SU-DHL-6 (cell line): ENCODE measurements around the gene MAPK11.

ENCODE experiments used
- H2AFZ ChIP-seq: fragments of 200-600 bp; sonication (generic); 2 replicates; pipeline ENCODE4 v1.6.1; 2014; ENCODE audit warnings: low read depth, mild to moderate bottlenecking, moderate library complexity, mixed read lengths, antibody characterized with exemption, low read length; ENCODE audit not compliant: severe bottlenecking
- H3F3A ChIP-seq: fragments of 200-600 bp; shearing (Covaris generic); 2 replicates; pipeline ENCODE4 v1.6.0; 2016; ENCODE audit warnings: antibody characterized with exemption, mild to moderate bottlenecking; ENCODE audit not compliant: insufficient read depth
- H3K27ac ChIP-seq: fragments of 200-600 bp; sonication (generic); 2 replicates; pipeline ENCODE4 v1.5.1; 2016; ENCODE audit warnings: low read depth, mild to moderate bottlenecking, low read length, moderate library complexity, mixed read lengths
- H3K27me3 ChIP-seq: fragments of 200-600 bp; sonication (generic), shearing (Covaris generic); 2 replicates; pipeline ENCODE4 v1.6.0; 2014; ENCODE audit warnings: mild to moderate bottlenecking, low read length
- H3K36me3 ChIP-seq: fragments of 200-600 bp; sonication (generic); 2 replicates; pipeline ENCODE4 v1.6.1; 2014; ENCODE audit warnings: mild to moderate bottlenecking, low read length, mixed read lengths
- H3K4me2 ChIP-seq: fragments of 300-600, 200-600 bp; shearing (Covaris generic), sonication (generic); 2 replicates; pipeline ENCODE4 v1.6.0; 2014; ENCODE audit warnings: low read length, low read depth, mild to moderate bottlenecking; ENCODE audit not compliant: poor library complexity, severe bottlenecking
- H3K4me3 ChIP-seq: fragments of 200-600 bp; sonication (generic); 2 replicates; pipeline ENCODE4 v1.5.1; 2014; ENCODE audit warnings: antibody characterized with exemption, low read length, mild to moderate bottlenecking, mixed read lengths; ENCODE audit not compliant: insufficient read depth, poor library complexity, severe bottlenecking
- H3K79me2 ChIP-seq: fragments of 200-600 bp; sonication (generic); 2 replicates; pipeline ENCODE4 v1.6.1; 2014; ENCODE audit warnings: mild to moderate bottlenecking, low read length, moderate library complexity; ENCODE audit not compliant: insufficient read depth
- H3K9ac ChIP-seq: fragments of 200-600 bp; sonication (generic); 2 replicates; pipeline ENCODE4 v1.7.0; 2014; ENCODE audit warnings: mild to moderate bottlenecking, low read length
- H3K9me2 ChIP-seq: fragments of 200-600 bp; sonication (generic); replicated peaks from 2 replicates; pipeline ENCODE4 v1.6.1; 2014; ENCODE audit warnings: low read length; ENCODE audit not compliant: insufficient read depth
- H3K9me3 ChIP-seq: fragments of 200-600 bp; sonication (generic); 2 replicates; pipeline ENCODE4 v1.6.1; 2014; ENCODE audit warnings: low read length, mixed read lengths; ENCODE audit not compliant: insufficient read depth
- H4K20me1 ChIP-seq: fragments of 200-600 bp; sonication (generic); 2 replicates; pipeline ENCODE4 v1.6.1; 2014; ENCODE audit warnings: low read depth, mild to moderate bottlenecking, antibody characterized with exemption, low read length, moderate library complexity, mixed read lengths
- CTCF ChIP-seq: fragments of 200-600 bp; sonication (generic); IDR thresholded peaks from one replicate; pipeline ENCODE4 v1.5.1; 2017; ENCODE audit warnings: antibody characterized with exemption, mild to moderate bottlenecking, low read length, moderate library complexity; ENCODE audit not compliant: insufficient read depth, poor library complexity, severe bottlenecking
- EZH2phosphoT487 ChIP-seq: fragments of 200-600 bp; sonication (generic), shearing (Covaris generic); conservative IDR thresholded peaks from 2 replicates; pipeline ENCODE4 v1.6.1; 2018; ENCODE audit warnings: mild to moderate bottlenecking, antibody characterized with exemption, low read length, moderate library complexity, mixed read lengths

MAPK11 gene

GRCh38 chr22:50238755-50239154, 31.4 kb downstream of the MAPK11 start:
- no peaks in the 10 kb centered on the region for H3K9me3 ChIP-seq
- H3F3A ChIP-seq, result peaks cover 17% of the 10 kb centered on the region
- H3K36me3 ChIP-seq, result no peaks in the 10 kb centered on the region
- H3K4me2 ChIP-seq, result no peak overlapping the region
- peaks cover 79% of the 10 kb centered on the region for H3K79me2 ChIP-seq
- no peak overlapping the region for H3K9ac ChIP-seq
- H3K27me3 ChIP-seq, result no peaks in the 10 kb centered on the region
- no peak overlapping the region for H2AFZ ChIP-seq
- H3K4me3 ChIP-seq, result no peak overlapping the region
- H3K27ac ChIP-seq, result no peak overlapping the region
- H3K9me2 ChIP-seq, result no peaks in the 10 kb centered on the region
- no peaks in the 10 kb centered on the region; the same call in 1 of the 2 replicates for H4K20me1 ChIP-seq
- no peak for TF ChIP-seq EZH2phosphoT487
- TF ChIP-seq CTCF, result no peak

- no peaks in the 10 kb centered on the region; the same call in 1 of the 2 replicates for H4K20me1 ChIP-seq
- TF ChIP-seq CTCF (peak; percentile 27), EZH2phosphoT487 (no peak)
- no peaks in the 10 kb centered on the region for H3K36me3 ChIP-seq
- H3F3A ChIP-seq, result peaks cover 6% of the 10 kb centered on the region; the same call in 1 of the 2 replicates
- no peak overlapping the region for H3K27ac ChIP-seq
- H3K79me2 ChIP-seq, result peaks cover 68% of the 10 kb centered on the region
- no peak overlapping the region for H3K4me2 ChIP-seq
- no peak overlapping the region for H2AFZ ChIP-seq
- H3K9me3 ChIP-seq, result no peaks in the 10 kb centered on the region
- H3K4me3 ChIP-seq, result no peak overlapping the region
- no peak overlapping the region for H3K9ac ChIP-seq
- H3K9me2 ChIP-seq, result no peaks in the 10 kb centered on the region
- no peaks in the 10 kb centered on the region for H3K27me3 ChIP-seq
These were observed 33.3 kb downstream of the MAPK11 start for GRCh38 chr22:50236731-50237409.

DNA sequence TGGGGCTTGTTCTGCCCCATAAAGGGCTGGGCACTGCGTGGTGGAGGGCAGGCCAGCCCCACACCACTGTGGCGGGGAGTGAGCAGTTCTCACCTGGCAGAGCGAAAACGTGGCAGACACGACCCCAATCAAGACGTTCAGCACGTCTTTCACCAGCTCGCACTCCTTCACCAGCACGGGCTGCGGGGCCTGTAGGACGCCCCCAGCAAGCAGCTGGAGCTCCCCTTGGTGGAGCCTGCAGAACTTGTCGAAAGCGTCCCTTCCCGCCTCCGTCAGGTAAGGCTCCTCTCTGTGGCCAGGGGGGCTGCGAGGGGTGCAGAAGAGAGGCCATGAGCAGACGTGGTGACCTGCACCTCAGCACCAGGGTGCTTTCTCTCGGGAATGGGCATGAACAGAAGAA, 37.0 kb downstream of the MAPK11 start:
- TF ChIP-seq CTCF, result no peak
- TF ChIP-seq EZH2phosphoT487, result no peak
- Histone ChIP-seq H3K4me2 (no peak overlapping the region), H3K36me3 (no peaks in the 10 kb centered on the region), H3K9ac (no peak overlapping the region), H3K27me3 (no peaks in the 10 kb centered on the region), H3K4me3 (no peak overlapping the region), H2AFZ (no peak overlapping the region), H3K27ac (no peak overlapping the region), H3F3A (no peaks in the 10 kb centered on the region), H3K9me2 (no peaks in the 10 kb centered on the region), H3K79me2 (peaks cover 37% of the 10 kb centered on the region), H4K20me1 (no peaks in the 10 kb centered on the region; the same call in 1 of the 2 replicates), H3K9me3 (no peaks in the 10 kb centered on the region)
